IPS-18a (cell line): ENCODE data around the gene NOL4L.

Experiments used
- H3K27ac ChIP-seq: one replicate; pipeline ENCODE4 v1.5.1; 2013; ENCODE audit warnings: low read length
- H3K27me3 ChIP-seq: one replicate; pipeline ENCODE4 v1.6.1; 2013; ENCODE audit warnings: mild to moderate bottlenecking, low read length; ENCODE audit not compliant: control insufficient read depth, insufficient read depth
- H3K36me3 ChIP-seq: one replicate; pipeline ENCODE4 v1.6.1; 2013; ENCODE audit warnings: low read depth, low read length; ENCODE audit not compliant: control insufficient read depth
- H3K4me1 ChIP-seq: one replicate; pipeline ENCODE4 v1.6.1; 2013; ENCODE audit warnings: low read depth, low read length; ENCODE audit not compliant: control insufficient read depth
- H3K4me3 ChIP-seq: one replicate; pipeline ENCODE4 v1.5.1; 2013; ENCODE audit warnings: low read length
- H3K9ac ChIP-seq: one replicate; pipeline ENCODE4 v1.6.1; 2013; ENCODE audit warnings: mild to moderate bottlenecking, low read length, moderate library complexity
- H3K9me3 ChIP-seq: one replicate; pipeline ENCODE4 v1.6.1; 2013; ENCODE audit warnings: low read depth, low read length; ENCODE audit not compliant: control insufficient read depth

Gene NOL4L, protein sequence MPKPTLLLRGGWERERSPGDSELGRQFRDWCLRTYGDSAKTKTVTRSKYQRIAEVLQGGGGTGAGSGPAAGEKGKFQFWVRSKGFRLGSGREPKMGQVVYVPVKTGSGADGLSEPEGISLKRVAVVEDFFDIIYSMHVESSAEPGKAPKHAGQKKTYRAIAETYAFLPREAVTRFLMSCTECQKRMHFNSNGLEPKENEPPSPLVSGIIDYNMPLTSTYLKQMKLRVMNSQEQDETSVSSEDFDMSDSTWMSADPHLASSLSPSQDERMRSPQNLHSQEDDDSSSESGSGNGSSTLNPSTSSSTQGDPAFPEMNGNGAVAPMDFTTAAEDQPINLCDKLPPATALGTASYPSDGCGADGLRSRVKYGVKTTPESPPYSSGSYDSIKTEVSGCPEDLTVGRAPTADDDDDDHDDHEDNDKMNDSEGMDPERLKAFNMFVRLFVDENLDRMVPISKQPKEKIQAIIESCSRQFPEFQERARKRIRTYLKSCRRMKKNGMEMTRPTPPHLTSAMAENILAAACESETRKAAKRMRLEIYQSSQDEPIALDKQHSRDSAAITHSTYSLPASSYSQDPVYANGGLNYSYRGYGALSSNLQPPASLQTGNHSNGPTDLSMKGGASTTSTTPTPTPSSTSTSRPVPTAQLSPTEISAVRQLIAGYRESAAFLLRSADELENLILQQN

GRCh38 chr20:32585011-32585585 is at the start of gene NOL4L:
Gene NOL4L (minus strand): TSS chr20:32585333. CDS start chr20:32584890, 443 bp downstream.
- H3K9ac ChIP-seq, result no peak within 1 kb of the TSS
- peak within 1 kb of the TSS; percentile 58 for H3K4me3 ChIP-seq
- no peaks in the 10 kb centered on the region for H3K36me3 ChIP-seq
- peaks cover 40% of the 10 kb centered on the region for H3K27me3 ChIP-seq
- peaks cover 10% of the 10 kb centered on the region for H3K4me1 ChIP-seq
- H3K9me3 ChIP-seq, result no peaks in the 10 kb centered on the region
- no peak within 1 kb of the TSS for H3K27ac ChIP-seq

DNA sequence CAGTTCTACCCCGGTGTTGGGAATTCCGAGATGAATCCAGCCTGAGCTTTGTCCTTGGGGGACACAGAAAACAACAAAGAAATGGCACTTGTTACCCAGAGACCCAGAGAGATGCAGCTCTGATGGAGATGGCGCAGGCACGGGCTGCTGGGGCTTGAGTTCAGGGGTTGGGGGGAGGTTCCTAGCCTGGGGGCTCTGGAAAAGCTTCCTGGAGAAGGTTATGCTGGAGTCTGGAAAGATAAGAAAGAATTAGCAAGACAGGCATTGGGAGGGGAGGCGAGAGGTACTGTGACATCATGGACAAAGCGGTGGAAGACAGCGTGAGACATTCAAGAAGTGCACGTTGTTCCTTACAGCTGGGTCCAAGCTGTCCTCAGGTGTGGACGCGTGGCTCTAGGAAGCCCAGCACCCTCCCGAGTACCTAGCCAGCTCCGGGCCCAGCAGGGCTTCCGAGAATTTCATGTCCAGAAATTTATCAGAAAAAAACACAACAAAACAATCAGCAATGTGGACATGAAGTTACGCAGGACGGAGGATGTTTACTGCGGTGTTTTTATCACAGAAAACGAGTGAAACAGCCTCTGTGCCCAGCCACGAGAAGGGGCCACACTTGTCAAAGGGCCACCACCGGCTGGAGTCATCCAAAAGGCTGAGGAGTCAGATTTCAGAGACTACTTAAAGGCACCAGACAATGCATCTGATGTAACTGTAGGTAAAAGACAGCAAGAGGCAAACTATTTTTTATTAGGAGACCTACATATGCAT is 49.1 kb upstream of the NOL4L start:
- Histone ChIP-seq H3K36me3 (no peaks in the 10 kb centered on the region), H3K27me3 (no peaks in the 10 kb centered on the region), H3K4me1 (no peaks in the 10 kb centered on the region), H3K9ac (no peak overlapping the region), H3K9me3 (no peaks in the 10 kb centered on the region), H3K4me3 (no peak overlapping the region), H3K27ac (no peak overlapping the region)

- H3K9ac ChIP-seq, result no peak overlapping the region
- H3K27me3 ChIP-seq, result no peaks in the 10 kb centered on the region
- no peaks in the 10 kb centered on the region for H3K36me3 ChIP-seq
- peaks cover 2% of the 10 kb centered on the region for H3K4me1 ChIP-seq
- no peaks in the 10 kb centered on the region for H3K9me3 ChIP-seq
- H3K4me3 ChIP-seq, result no peak overlapping the region
- H3K27ac ChIP-seq, result no peak overlapping the region
Observed at GRCh38 chr20:32632461-32633354, 47.6 kb upstream of the NOL4L start.

GRCh38 chr20:32631933-32632460 is 46.9 kb upstream of the NOL4L start:
- Histone ChIP-seq H3K9me3 (no peaks in the 10 kb centered on the region), H3K4me3 (no peak overlapping the region), H3K4me1 (peaks cover 4% of the 10 kb centered on the region), H3K9ac (no peak overlapping the region), H3K36me3 (no peaks in the 10 kb centered on the region), H3K27me3 (no peaks in the 10 kb centered on the region), H3K27ac (no peak overlapping the region)

DNA sequence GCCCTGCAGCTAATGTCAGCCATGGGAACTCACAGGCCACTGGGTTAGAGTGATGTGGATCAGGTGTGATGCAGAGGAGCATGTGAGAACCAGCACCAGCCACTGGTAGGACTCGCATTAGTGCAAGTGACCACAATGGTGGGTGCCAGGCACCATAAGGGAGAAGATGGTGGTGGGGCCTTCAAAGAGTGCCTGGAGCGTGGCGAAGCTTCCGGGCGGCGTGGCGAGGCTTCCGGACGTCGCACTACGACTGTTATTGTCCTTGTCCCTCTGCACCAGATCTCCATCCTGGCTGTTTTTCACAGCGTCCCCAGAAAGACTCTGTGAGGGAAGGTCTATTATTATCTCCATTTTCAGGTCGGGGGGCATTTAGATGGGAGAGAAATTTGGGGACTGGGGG is 44.7 kb upstream of the NOL4L start:
- no peak overlapping the region for H3K27ac ChIP-seq
- H3K4me3 ChIP-seq, result no peak overlapping the region
- peaks cover 4% of the 10 kb centered on the region for H3K4me1 ChIP-seq

DNA sequence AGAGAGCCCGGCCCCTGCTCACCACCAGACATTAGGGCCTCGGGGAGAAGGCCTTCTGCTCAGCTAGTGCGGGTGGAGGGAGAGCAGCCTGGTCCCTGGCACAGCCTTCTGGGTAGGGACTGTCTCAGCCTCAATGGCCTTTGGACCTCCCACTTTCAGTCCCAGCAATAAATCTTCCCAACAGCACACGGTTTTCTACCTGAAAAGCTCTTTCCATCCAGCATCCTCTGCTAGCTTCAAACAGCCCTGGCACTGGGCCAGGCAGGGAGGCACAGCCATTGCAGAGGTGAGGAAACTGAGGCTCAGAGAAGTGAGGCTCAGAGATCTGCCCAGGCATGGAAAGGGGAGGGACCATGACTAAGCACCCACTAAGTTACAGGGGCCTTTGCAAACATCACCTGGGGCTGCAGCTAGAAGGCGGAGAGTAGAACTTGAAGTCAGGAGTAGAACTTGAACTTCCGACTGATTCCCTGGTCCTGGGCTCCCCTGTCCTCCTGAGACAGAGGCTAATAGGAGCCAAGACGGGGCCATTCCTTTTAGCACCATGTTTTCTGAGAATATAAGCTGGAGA is 43.9 kb upstream of the NOL4L start:
- Histone ChIP-seq H3K27me3 (no peaks in the 10 kb centered on the region), H3K27ac (no peak overlapping the region), H3K9me3 (no peaks in the 10 kb centered on the region), H3K4me1 (peaks cover 4% of the 10 kb centered on the region), H3K9ac (no peak overlapping the region), H3K36me3 (no peaks in the 10 kb centered on the region), H3K4me3 (no peak overlapping the region)

More for the DNA sequence above, 44.7 kb upstream of the NOL4L start:
- no peak overlapping the region for H3K9ac ChIP-seq
- no peaks in the 10 kb centered on the region for H3K27me3 ChIP-seq
- H3K9me3 ChIP-seq, result no peaks in the 10 kb centered on the region
- no peaks in the 10 kb centered on the region for H3K36me3 ChIP-seq

GRCh38 chr20:32626859-32627636 is 41.9 kb upstream of the NOL4L start:
- H3K9me3 ChIP-seq, result no peaks in the 10 kb centered on the region
- no peaks in the 10 kb centered on the region for H3K27me3 ChIP-seq
- no peak overlapping the region for H3K27ac ChIP-seq
- H3K4me1 ChIP-seq, result peaks cover 4% of the 10 kb centered on the region
- H3K36me3 ChIP-seq, result no peaks in the 10 kb centered on the region
- H3K4me3 ChIP-seq, result no peak overlapping the region
- no peak overlapping the region for H3K9ac ChIP-seq

DNA sequence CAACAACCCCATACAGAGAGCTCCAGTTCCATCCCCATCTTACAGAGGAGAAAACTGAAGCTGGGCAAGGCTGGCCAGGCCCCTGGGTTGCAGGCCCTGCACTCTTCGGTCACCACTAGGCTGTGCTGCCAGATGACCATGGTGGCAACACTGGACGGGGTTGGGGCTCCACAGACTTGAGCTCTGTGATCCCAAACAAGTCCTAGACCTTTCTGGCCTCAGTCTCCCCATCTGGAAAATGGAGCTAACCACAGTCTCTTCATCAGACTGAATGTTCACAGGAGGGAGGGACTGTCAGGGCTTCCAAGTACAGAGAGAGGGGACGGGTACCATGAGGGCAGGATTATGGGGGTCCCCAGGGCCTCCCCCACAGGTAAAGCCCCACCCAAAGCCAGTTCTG is 41.3 kb upstream of the NOL4L start:
- no peaks in the 10 kb centered on the region for H3K9me3 ChIP-seq

GRCh38 chr20:32625996-32626395 is 40.9 kb upstream of the NOL4L start:
- H3K4me1 ChIP-seq, result peaks cover 4% of the 10 kb centered on the region
- H3K4me3 ChIP-seq, result no peak overlapping the region
- no peak overlapping the region for H3K9ac ChIP-seq
- H3K27me3 ChIP-seq, result no peaks in the 10 kb centered on the region
- H3K27ac ChIP-seq, result no peak overlapping the region
- no peaks in the 10 kb centered on the region for H3K9me3 ChIP-seq
- H3K36me3 ChIP-seq, result no peaks in the 10 kb centered on the region

More for the DNA sequence above, 41.3 kb upstream of the NOL4L start:
- no peak overlapping the region for H3K9ac ChIP-seq
- no peaks in the 10 kb centered on the region for H3K27me3 ChIP-seq
- peaks cover 4% of the 10 kb centered on the region for H3K4me1 ChIP-seq
- H3K36me3 ChIP-seq, result no peaks in the 10 kb centered on the region
- no peak overlapping the region for H3K4me3 ChIP-seq
- no peak overlapping the region for H3K27ac ChIP-seq
